Measurements from ENCODE around the gene ALDH1L1. TPM values are rescaled to one million over a fixed set of nuclear protein-coding genes. Genes with fewer than 3 reads are reported as not detected.

Gene ALDH1L1
- total and polyA plus RNA-seq, 2 of the 13 experiments (the other 11 are each of a cell fraction or from before 2014, with no cell fraction given), result 11.2 to 28.7 TPM

DNA sequence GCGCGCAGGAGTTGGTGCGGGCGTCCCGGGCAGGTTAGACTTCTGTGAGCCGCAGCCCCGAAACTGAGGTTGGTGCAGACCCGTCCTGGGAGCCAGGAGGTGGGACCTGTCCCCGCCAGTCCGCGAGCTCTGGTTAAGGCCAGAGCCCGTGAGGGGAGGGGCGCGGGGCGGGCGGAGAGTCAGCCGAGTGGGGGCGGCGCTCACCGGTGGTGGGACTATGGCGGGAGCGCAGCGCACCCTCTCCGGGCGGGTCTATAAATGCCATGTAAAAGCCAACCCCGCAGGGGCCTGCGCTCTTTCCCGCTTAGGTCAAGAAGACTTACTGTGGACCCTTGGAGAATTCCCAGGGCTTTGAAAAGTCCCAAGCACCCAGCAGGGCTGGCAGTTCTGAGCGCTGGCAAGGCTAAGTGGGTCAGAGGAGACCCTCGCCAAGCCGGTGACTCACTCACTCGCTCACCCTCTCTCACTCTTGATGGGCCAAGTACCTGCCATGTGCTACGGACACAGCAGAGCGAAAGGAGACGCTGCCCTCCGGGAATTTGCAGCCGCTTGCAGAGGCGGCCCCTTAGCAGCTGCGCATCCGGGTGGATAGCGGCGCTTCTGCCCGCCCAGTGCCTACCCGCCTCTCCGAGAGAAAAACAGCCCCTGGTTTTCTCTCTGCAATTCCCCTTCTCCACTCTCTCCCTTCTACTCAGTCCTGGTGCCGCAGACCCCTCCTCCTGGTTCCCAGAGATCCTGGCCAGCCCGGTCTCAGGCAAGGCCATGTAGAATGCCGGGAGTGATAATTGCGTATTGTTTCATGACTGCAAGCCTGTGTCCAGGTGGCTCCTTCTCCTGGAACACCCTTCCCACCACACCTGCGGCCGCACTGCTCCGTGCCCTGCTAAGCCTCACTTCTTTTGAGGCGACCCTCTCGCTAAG, at the start of gene ALDH1L1 (continued):
- TF ChIP-seq NRL (CRISPR knock-in tag; IDR thresholded peaks at IDR 0.05; ENCODE audit: borderline replicate concordance), result 0 out of 2 replicates have a peak, but pooled peaks have one; percentile 1
- no peak for TF ChIP-seq SAP130 (CRISPR knock-in tag; IDR thresholded peaks at IDR 0.05; ENCODE audit: low read depth)
- TF ChIP-seq, protein P1, sequence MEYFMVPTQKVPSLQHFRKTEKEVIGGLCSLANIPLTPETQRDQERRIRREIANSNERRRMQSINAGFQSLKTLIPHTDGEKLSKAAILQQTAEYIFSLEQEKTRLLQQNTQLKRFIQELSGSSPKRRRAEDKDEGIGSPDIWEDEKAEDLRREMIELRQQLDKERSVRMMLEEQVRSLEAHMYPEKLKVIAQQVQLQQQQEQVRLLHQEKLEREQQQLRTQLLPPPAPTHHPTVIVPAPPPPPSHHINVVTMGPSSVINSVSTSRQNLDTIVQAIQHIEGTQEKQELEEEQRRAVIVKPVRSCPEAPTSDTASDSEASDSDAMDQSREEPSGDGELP (IDR thresholded peaks at IDR 0.05; ENCODE audit: borderline replicate concordance, low read depth), result peak; percentile 30; the same call in 1 of the 2 replicates
- TF ChIP-seq, protein P2, sequence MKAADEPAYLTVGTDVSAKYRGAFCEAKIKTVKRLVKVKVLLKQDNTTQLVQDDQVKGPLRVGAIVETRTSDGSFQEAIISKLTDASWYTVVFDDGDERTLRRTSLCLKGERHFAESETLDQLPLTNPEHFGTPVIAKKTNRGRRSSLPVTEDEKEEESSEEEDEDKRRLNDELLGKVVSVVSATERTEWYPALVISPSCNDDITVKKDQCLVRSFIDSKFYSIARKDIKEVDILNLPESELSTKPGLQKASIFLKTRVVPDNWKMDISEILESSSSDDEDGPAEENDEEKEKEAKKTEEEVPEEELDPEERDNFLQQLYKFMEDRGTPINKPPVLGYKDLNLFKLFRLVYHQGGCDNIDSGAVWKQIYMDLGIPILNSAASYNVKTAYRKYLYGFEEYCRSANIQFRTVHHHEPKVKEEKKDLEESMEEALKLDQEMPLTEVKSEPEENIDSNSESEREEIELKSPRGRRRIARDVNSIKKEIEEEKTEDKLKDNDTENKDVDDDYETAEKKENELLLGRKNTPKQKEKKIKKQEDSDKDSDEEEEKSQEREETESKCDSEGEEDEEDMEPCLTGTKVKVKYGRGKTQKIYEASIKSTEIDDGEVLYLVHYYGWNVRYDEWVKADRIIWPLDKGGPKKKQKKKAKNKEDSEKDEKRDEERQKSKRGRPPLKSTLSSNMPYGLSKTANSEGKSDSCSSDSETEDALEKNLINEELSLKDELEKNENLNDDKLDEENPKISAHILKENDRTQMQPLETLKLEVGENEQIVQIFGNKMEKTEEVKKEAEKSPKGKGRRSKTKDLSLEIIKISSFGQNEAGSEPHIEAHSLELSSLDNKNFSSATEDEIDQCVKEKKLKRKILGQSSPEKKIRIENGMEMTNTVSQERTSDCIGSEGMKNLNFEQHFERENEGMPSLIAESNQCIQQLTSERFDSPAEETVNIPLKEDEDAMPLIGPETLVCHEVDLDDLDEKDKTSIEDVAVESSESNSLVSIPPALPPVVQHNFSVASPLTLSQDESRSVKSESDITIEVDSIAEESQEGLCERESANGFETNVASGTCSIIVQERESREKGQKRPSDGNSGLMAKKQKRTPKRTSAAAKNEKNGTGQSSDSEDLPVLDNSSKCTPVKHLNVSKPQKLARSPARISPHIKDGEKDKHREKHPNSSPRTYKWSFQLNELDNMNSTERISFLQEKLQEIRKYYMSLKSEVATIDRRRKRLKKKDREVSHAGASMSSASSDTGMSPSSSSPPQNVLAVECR (CRISPR knock-in tag; IDR thresholded peaks at IDR 0.05; ENCODE audit: borderline replicate concordance), result peak; percentile 42; the same call in 1 of the 2 replicates
- TF ChIP-seq ZNF615 (CRISPR knock-in tag; IDR thresholded peaks at IDR 0.05; ENCODE audit: borderline replicate concordance), result no peak
- TF ChIP-seq ZNF343 (CRISPR knock-in tag; IDR thresholded peaks at IDR 0.05), result 0 out of 2 replicates have a peak, but pooled peaks have one; percentile 52
- no peak for TF ChIP-seq TMF1 (CRISPR knock-in tag; IDR thresholded peaks at IDR 0.05; ENCODE audit: low read depth)
- TF ChIP-seq, protein P3, sequence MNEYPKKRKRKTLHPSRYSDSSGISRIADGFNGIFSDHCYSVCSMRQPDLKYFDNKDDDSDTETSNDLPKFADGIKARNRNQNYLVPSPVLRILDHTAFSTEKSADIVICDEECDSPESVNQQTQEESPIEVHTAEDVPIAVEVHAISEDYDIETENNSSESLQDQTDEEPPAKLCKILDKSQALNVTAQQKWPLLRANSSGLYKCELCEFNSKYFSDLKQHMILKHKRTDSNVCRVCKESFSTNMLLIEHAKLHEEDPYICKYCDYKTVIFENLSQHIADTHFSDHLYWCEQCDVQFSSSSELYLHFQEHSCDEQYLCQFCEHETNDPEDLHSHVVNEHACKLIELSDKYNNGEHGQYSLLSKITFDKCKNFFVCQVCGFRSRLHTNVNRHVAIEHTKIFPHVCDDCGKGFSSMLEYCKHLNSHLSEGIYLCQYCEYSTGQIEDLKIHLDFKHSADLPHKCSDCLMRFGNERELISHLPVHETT (CRISPR knock-in tag; conservative IDR thresholded peaks at IDR 0.05), result no peak
- no peak for TF ChIP-seq TBX2 (CRISPR knock-in tag; IDR thresholded peaks at IDR 0.05; ENCODE audit: borderline replicate concordance)
- TF ChIP-seq, protein P4, sequence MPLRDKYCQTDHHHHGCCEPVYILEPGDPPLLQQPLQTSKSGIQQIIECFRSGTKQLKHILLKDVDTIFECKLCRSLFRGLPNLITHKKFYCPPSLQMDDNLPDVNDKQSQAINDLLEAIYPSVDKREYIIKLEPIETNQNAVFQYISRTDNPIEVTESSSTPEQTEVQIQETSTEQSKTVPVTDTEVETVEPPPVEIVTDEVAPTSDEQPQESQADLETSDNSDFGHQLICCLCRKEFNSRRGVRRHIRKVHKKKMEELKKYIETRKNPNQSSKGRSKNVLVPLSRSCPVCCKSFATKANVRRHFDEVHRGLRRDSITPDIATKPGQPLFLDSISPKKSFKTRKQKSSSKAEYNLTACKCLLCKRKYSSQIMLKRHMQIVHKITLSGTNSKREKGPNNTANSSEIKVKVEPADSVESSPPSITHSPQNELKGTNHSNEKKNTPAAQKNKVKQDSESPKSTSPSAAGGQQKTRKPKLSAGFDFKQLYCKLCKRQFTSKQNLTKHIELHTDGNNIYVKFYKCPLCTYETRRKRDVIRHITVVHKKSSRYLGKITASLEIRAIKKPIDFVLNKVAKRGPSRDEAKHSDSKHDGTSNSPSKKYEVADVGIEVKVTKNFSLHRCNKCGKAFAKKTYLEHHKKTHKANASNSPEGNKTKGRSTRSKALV (CRISPR knock-in tag; IDR thresholded peaks at IDR 0.05), result peak; percentile 73
- no peak for TF ChIP-seq ATF1 (CRISPR knock-in tag; IDR thresholded peaks at IDR 0.05)
- TF ChIP-seq ZFP1 (CRISPR knock-in tag; IDR thresholded peaks at IDR 0.05), result no peak
- no peak for TF ChIP-seq CBX1 (IDR thresholded peaks at IDR 0.05; ENCODE audit: low read depth)
- TF ChIP-seq KDM6A (CRISPR knock-in tag; IDR thresholded peaks at IDR 0.05; ENCODE audit: low read depth), result no peak
- no peak for TF ChIP-seq MIER3 (CRISPR knock-in tag; IDR thresholded peaks at IDR 0.05; ENCODE audit: borderline replicate concordance)
- no peak for TF ChIP-seq MBD4 (IDR thresholded peaks at IDR 0.05; ENCODE audit: borderline replicate concordance, low read length)
- TF ChIP-seq RELA (CRISPR knock-in tag; IDR thresholded peaks at IDR 0.05), result no peak
- peak; percentile 29; the same call in 1 of the 2 replicates for TF ChIP-seq POLR2G (IDR thresholded peaks at IDR 0.05; ENCODE audit: low read depth, low read length)
- TF ChIP-seq PCBP2 (optimal IDR thresholded peaks at IDR 0.05; ENCODE audit: low read depth, low read length, poor library complexity, severe bottlenecking), result no peak
- no peak for TF ChIP-seq ZNF605 (CRISPR knock-in tag; IDR thresholded peaks at IDR 0.05)
- no peak for TF ChIP-seq ZNF558 (CRISPR knock-in tag; IDR thresholded peaks at IDR 0.05; ENCODE audit: borderline replicate concordance)

Data from HepG2 (cell line).